ENCODE measurements around the gene PLD3.

GRCh38 chr19:40411125-40411842 is 62.8 kb downstream of the PLD3 start:
- TF ChIP-seq POLR2AphosphoS5 (IDR thresholded peaks at IDR 0.05; ENCODE audit: low read depth, low read length) (no peak; the same call in 1 of the 2 replicates), POLR2A (IDR thresholded peaks at IDR 0.05; ENCODE audit: low read depth, low read length) (no peak), TAF1 (IDR thresholded peaks at IDR 0.05; ENCODE audit: borderline replicate concordance, low read depth, low read length) (no peak)
